Measurements from ENCODE around the gene GSTT2B.
"Not testable (repeated sequence)": the region's sequence is repeated elsewhere in the genome, so short reads cannot be mapped to it uniquely, and the experiment has no call there.

Gene GSTT2B

GRCh38 chr22:23961084-23961771, at the start of gene GSTT2B:
TSS of gene GSTT2B (minus strand) at chr22:23961195. CDS start at chr22:23961131, 64 bp downstream.
- not testable (repeated sequence) for DNase-seq (ENCODE audit: low read depth); H3K4me3 ChIP-seq (ENCODE audit: control insufficient read depth, low read depth, low read length)

- DNase-seq (ENCODE audit: low read depth): no peak
- no peak for TF ChIP-seq CTCF (conservative IDR thresholded peaks at IDR 0.05; ENCODE audit: control insufficient read depth, insufficient read depth, low read depth, low read length)
- H3K4me3 ChIP-seq (ENCODE audit: control insufficient read depth, low read depth, low read length): no peak overlapping the region
These were observed 49.0 kb upstream of the GSTT2B start for GRCh38 chr22:24010018-24010391.

GRCh38 chr22:24009227-24010017, 48.4 kb upstream of the GSTT2B start:
- TF ChIP-seq CTCF (conservative IDR thresholded peaks at IDR 0.05; ENCODE audit: control insufficient read depth, insufficient read depth, low read depth, low read length): no peak
- H3K4me3 ChIP-seq (ENCODE audit: control insufficient read depth, low read depth, low read length): no peak overlapping the region
- no peak for DNase-seq (ENCODE audit: low read depth)

GRCh38 chr22:24008381-24009226, 47.6 kb upstream of the GSTT2B start:
- DNase-seq (ENCODE audit: low read depth): no peak
- no peak for TF ChIP-seq CTCF (conservative IDR thresholded peaks at IDR 0.05; ENCODE audit: control insufficient read depth, insufficient read depth, low read depth, low read length)
- H3K4me3 ChIP-seq (ENCODE audit: control insufficient read depth, low read depth, low read length): no peak overlapping the region

GRCh38 chr22:24008022-24008283, 47.0 kb upstream of the GSTT2B start:
- H3K4me3 ChIP-seq (ENCODE audit: control insufficient read depth, low read depth, low read length): no peak overlapping the region
- no peak for DNase-seq (ENCODE audit: low read depth)
- no peak for TF ChIP-seq CTCF (conservative IDR thresholded peaks at IDR 0.05; ENCODE audit: control insufficient read depth, insufficient read depth, low read depth, low read length)

- TF ChIP-seq CTCF (conservative IDR thresholded peaks at IDR 0.05; ENCODE audit: control insufficient read depth, insufficient read depth, low read depth, low read length): no peak
- no peak for DNase-seq (ENCODE audit: low read depth)
- no peak overlapping the region for H3K4me3 ChIP-seq (ENCODE audit: control insufficient read depth, low read depth, low read length)
These were observed 46.4 kb upstream of the GSTT2B start for GRCh38 chr22:24007253-24008021.

All from fibroblast of mammary gland (primary cell).